ENCODE data around the gene POLDIP2. TPM values are rescaled to one million over a fixed set of nuclear protein-coding genes. Genes with fewer than 3 reads are reported as not detected.
A peak's percentile ranks its signal among the peaks of the same experiment; 100 is the strongest.

The POLDIP2 gene
- total and polyA plus RNA-seq, 10 of the 15 experiments (the other 5 are each of a cell fraction or from before 2014, with no cell fraction given): 22.8 to 196 (median 121) TPM

DNA sequence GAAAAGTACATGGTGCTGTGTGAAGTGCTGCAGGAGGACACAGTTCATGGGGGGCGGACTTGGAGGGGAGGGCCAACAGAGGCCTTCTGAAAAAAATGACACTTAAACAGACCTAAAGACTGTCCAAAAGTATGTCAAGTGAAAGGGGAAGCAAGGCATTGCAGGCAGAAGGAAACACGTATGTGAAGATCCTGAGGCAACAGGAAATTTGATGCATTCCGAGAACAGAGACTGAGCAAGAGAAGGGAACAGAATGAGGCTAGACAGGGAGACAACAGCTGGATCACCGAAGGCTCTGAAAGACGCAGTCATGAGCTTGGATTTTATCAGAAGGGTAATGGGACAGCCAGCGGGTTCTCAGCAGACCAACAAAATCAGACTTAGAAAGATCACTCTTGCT is 23.2 kb downstream of the POLDIP2 start:
- DNase-seq (ENCODE audit: low read depth, low spot score) (no peak), FAIRE-seq (no peak), ATAC-seq (no peak)
- Histone ChIP-seq H3K9me3 (replicated peaks; ENCODE audit: control insufficient read depth, insufficient read depth, low read length) (no peaks in the 10 kb centered on the region), H3K4me3 (peak overlapping the region; percentile 88), H4K20me1 (ENCODE audit: control insufficient read depth, insufficient read depth) (no peaks in the 10 kb centered on the region; the same call in 1 of the 2 replicates), H3K27ac (ENCODE audit: control insufficient read depth, insufficient read depth) (no peak overlapping the region), H3K9ac (ENCODE audit: control insufficient read depth, insufficient read depth, low read length) (no peak overlapping the region), H3K36me3 (ENCODE audit: control insufficient read depth in 2 of 2, insufficient read depth in 2 of 2, low read length in 1 of 2) (peaks cover under 1 to 2% of the 10 kb centered on the region in 2 experiments; a peak in 3 of 4 replicates), H3K27me3 (replicated peaks in 1 of 2; ENCODE audit: control insufficient read depth in 2 of 2, insufficient read depth in 2 of 2, low read length in 1 of 2) (no peaks in the 10 kb centered on the region), H3K4me1 (ENCODE audit: control insufficient read depth, insufficient read depth, low read length) (peaks cover 3% of the 10 kb centered on the region), H3K79me2 (ENCODE audit: control insufficient read depth, insufficient read depth, low read length) (peaks cover 19% of the 10 kb centered on the region), H2AFZ (ENCODE audit: control insufficient read depth, low read depth, low read length) (no peak overlapping the region), H3K4me2 (ENCODE audit: control insufficient read depth, insufficient read depth) (peak overlapping the region; percentile 86)
- intact Hi-C loops (cut with micrococcal nuclease; ENCODE audit: unreplicated experiment): no loop called here
- TF ChIP-seq CREB1 (IDR thresholded peaks at IDR 0.05; ENCODE audit: low read depth) (no peak), SREBF1 (IDR thresholded peaks at IDR 0.05; ENCODE audit: low read length) (no peak), CBFB (IDR thresholded peaks at IDR 0.05; ENCODE audit: low read depth) (no peak), JUNB (IDR thresholded peaks at IDR 0.05) (no peak), MEF2B (IDR thresholded peaks at IDR 0.05; ENCODE audit: partially characterized antibody, poor library complexity, severe bottlenecking) (no peak), HDAC2 (IDR thresholded peaks at IDR 0.05) (no peak), HDAC6 (IDR thresholded peaks at IDR 0.05; ENCODE audit: unreplicated experiment) (no peak), TBL1XR1 (IDR thresholded peaks at IDR 0.05; ENCODE audit: low read depth, low read length) (no peak), ZBTB40 (IDR thresholded peaks at IDR 0.05; ENCODE audit: borderline replicate concordance) (no peak)
- CTCF ChIA-PET: interaction anchor here (0.6 to 3.6 kb wide), 5 partner anchors 8 to 102 kb away, joined by 3 to 29 read pairs (median 5); partner anchors contain the start of gene TMEM97
- in situ Hi-C loops (cut with MboI): loop anchor here (10.0 kb wide), 1 partner anchor 621 kb away; the partner anchor contains the start of gene PHF12
- SMC1A ChIA-PET (ENCODE audit: uncharacterized antibody, unreplicated experiment): interaction anchor here (2.7 to 3.6 kb wide), 2 partner anchors 16 to 22 kb away, joined by 12 to 27 read pairs; partner anchors contain the start of gene POLDIP2
- WGBS (ENCODE audit: insufficient coverage, insufficient replicate concordance, low lambda C conversion rate, missing lambda C conversion rate): 30% methylated on average over 6 of the region's 6 CpGs
- BruUV-seq (replicated peaks): no TSS peak
- POLR2A ChIA-PET: interaction anchor here (0.6 to 3.2 kb wide), 3 partner anchors 12 to 38 kb away, joined by 3 to 13 read pairs (median 5); partner anchors contain the start of gene TMEM97
- RAD21 ChIA-PET (ENCODE audit: unreplicated experiment): interaction anchor here (2.7 to 3.9 kb wide), 2 partner anchors 14 to 23 kb away, joined by 19 to 31 read pairs; partner anchors contain the start of genes POLDIP2 and TMEM97

All from GM12878 (cell line).